Measurements from ENCODE around the gene C1orf174.

GRCh38 chr1:3942416-3943122 is 42.5 kb upstream of the C1orf174 start:
- no peak for TF ChIP-seq ZFP30 (CRISPR knock-in tag; IDR thresholded peaks at IDR 0.05)
- TF ChIP-seq RARB (CRISPR knock-in tag; IDR thresholded peaks at IDR 0.05), result no peak
- TF ChIP-seq, protein P1, sequence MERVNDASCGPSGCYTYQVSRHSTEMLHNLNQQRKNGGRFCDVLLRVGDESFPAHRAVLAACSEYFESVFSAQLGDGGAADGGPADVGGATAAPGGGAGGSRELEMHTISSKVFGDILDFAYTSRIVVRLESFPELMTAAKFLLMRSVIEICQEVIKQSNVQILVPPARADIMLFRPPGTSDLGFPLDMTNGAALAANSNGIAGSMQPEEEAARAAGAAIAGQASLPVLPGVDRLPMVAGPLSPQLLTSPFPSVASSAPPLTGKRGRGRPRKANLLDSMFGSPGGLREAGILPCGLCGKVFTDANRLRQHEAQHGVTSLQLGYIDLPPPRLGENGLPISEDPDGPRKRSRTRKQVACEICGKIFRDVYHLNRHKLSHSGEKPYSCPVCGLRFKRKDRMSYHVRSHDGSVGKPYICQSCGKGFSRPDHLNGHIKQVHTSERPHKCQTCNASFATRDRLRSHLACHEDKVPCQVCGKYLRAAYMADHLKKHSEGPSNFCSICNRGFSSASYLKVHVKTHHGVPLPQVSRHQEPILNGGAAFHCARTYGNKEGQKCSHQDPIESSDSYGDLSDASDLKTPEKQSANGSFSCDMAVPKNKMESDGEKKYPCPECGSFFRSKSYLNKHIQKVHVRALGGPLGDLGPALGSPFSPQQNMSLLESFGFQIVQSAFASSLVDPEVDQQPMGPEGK (CRISPR knock-in tag; IDR thresholded peaks at IDR 0.05; ENCODE audit: borderline replicate concordance), result no peak
- TF ChIP-seq CSRNP3 (CRISPR knock-in tag; IDR thresholded peaks at IDR 0.05), result no peak
- no peak for TF ChIP-seq ARNTL (CRISPR knock-in tag; IDR thresholded peaks at IDR 0.05; ENCODE audit: borderline replicate concordance, low read depth)
- TF ChIP-seq ZC3H10 (CRISPR knock-in tag; IDR thresholded peaks at IDR 0.05), result no peak
- TF ChIP-seq GLIS3 (CRISPR knock-in tag; IDR thresholded peaks at IDR 0.05), result no peak
- TF ChIP-seq BACH2 (CRISPR knock-in tag; IDR thresholded peaks at IDR 0.05; ENCODE audit: borderline replicate concordance), result no peak
- TF ChIP-seq ZNF8 (CRISPR knock-in tag; IDR thresholded peaks at IDR 0.05), result no peak
- TF ChIP-seq, protein P2, sequence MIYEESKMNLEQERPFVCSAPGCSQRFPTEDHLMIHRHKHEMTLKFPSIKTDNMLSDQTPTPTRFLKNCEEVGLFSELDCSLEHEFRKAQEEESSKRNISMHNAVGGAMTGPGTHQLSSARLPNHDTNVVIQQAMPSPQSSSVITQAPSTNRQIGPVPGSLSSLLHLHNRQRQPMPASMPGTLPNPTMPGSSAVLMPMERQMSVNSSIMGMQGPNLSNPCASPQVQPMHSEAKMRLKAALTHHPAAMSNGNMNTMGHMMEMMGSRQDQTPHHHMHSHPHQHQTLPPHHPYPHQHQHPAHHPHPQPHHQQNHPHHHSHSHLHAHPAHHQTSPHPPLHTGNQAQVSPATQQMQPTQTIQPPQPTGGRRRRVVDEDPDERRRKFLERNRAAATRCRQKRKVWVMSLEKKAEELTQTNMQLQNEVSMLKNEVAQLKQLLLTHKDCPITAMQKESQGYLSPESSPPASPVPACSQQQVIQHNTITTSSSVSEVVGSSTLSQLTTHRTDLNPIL (CRISPR knock-in tag; IDR thresholded peaks at IDR 0.05; ENCODE audit: low read depth), result no peak
